Prostate gland (tissue), 2 donors: Measurements from ENCODE around the gene MYOZ3. TPM values are rescaled to one million over a fixed set of nuclear protein-coding genes. Genes with fewer than 3 reads are reported as not detected.

Source experiments
- DNase-seq: peaks from one replicate; pipeline ENCODE4 v3.0.0-alpha.2; 2019; ENCODE audit warnings: low spot score
- H3K27ac ChIP-seq, 2 donors: fragments of 200-600 bp; sonication (generic); 2 replicates each; pipeline ENCODE4 v1.5.1; 2017 to 2019
- H3K27me3 ChIP-seq: fragments of 200-600 bp; sonication (generic); replicated peaks from 2 replicates; pipeline ENCODE4 v1.5.1; 2019; ENCODE audit not compliant: insufficient read depth
- H3K36me3 ChIP-seq, 2 donors: fragments of 200-600 bp; sonication (generic); 1 replicate in 1 of 2; 2 replicates in 1 of 2; pipeline versions ENCODE4 v1.5.1 to v1.8.1; 2017 to 2019
- H3K4me1 ChIP-seq: fragments of 200-600 bp; sonication (generic); replicated peaks from 2 replicates; pipeline ENCODE4 v1.5.1; 2019
- H3K4me3 ChIP-seq, 2 donors: fragments of 200-600 bp; sonication (generic); 2 replicates each; pipeline ENCODE4 v1.5.1; 2017 to 2019
- H3K9me3 ChIP-seq: fragments of 200-600 bp; sonication (generic); 2 replicates; pipeline ENCODE4 v1.5.1; 2017
- POLR2A ChIP-seq: fragments of 450-650 bp; IDR thresholded peaks from one replicate; pipeline ENCODE4 v1.6.1; 2016; ENCODE audit warnings: antibody characterized with exemption, mild to moderate bottlenecking
- POLR2AphosphoS5 ChIP-seq: sonication (generic); formaldehyde crosslinking; IDR thresholded peaks from one replicate; pipeline ENCODE4 v1.6.1; 2017; ENCODE audit warnings: antibody characterized with exemption
- WGBS: methylation state at CpG from one replicate; pipeline ENCODE4 v1.1.5; 2018; 5-methylcytosine and 5-hydroxymethylcytosine counted together
- intact Hi-C: fragments of 100-400 bp; cut with DNase I; formaldehyde crosslinking; loops from one replicate; pipeline ENCODE4 v1.14.2; 2022
- total RNA-seq, 2 donors: library from RNA; depleted of rRNA; stranded (reverse); fragments of >200 nt; gene quantifications; one replicate each; pipeline ENCODE4 v1.1.0, GENCODE V29; 2016
- TF ChIP-seq, protein P1 (sequence below), 4 experiments: fragments of 200-600 bp in 2 of 4; fragments of 450-650 bp in 2 of 4; sonication (generic) in 2 of 4; IDR thresholded peaks; 1 replicate in 3 of 4; 2 replicates in 1 of 4; pipeline ENCODE4 v1.5.1; 2016 to 2019; ENCODE audit warnings: antibody characterized with exemption in 4 of 4, mild to moderate bottlenecking in 2 of 4, moderate library complexity in 2 of 4

The MYOZ3 gene
- total RNA-seq, 2 donors from 2014 or later: 1.2 to 14.1 TPM

DNA sequence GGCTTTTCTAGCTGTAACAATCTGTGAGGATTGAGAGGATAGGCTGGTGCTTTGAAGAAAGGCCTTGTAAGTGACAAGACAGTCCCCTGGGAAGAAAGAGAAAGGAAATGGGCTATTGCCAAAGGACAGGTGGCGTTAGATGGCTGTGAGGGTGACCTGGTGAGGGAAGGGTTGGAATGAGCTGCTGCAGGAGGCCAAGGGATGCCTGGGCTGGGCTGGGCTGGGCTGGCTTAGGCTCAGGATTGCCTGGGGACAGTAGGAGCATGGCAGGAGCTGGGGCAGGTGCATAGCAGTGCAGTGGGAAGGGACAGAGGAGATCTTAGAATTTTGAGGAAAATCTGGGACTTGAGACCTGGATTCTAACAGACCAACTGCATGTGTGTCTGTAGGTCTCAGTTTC lies 9.7 kb upstream of the MYOZ3 start:
- H3K4me3 ChIP-seq: no peak overlapping the region
- TF ChIP-seq POLR2AphosphoS5 (no peak), POLR2A (no peak)
- H3K27me3 ChIP-seq: no peaks in the 10 kb centered on the region
- no peaks in the 10 kb centered on the region for H3K9me3 ChIP-seq
- H3K27ac ChIP-seq: no peak overlapping the region
- H3K36me3 ChIP-seq: no peaks in the 10 kb centered on the region
- H3K4me1 ChIP-seq: no peaks in the 10 kb centered on the region
- intact Hi-C loops: no loop called here
- no peak for DNase-seq
- 62% methylated on average over 1 of the region's 1 CpG for WGBS

DNA sequence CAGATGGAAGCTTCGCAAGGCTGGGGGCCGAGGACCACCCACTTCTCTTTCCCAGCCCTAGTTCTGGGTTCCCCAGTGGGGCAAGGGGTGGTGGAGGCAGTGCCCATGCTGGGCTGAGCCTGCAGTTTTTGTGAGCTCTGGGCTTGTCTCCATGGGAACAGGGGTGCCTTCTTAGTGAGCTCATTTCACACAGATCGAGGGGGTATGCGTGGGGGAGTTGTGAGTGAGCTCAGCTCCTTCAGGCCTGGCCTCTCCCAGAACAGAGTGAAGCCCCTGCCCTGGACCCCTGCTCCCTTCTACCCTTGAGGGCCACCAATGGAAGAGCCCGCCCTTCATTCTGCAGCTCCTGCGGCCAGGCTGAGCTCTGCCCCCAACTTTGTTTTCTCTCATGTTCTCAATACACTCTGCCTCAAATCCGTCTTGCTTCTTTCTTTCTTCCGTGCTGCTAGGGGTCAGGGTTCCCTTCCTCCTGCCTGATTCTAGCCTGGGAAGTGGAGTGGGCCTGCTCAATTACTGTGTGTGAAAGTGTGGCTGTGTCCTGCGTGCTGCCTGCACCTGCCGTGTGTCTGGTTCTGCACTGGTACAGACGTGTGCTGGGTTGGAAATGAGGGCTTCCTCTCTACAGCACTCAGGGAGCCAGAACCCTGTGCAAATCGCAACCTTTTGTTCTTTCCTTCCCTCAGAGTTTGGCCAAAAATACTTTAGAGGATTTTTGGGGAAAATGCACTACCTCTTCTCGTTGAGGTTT lies 9.0 kb upstream of the MYOZ3 start:
- H3K36me3 ChIP-seq: no peaks in the 10 kb centered on the region
- H3K4me3 ChIP-seq: no peak overlapping the region
- no peaks in the 10 kb centered on the region for H3K9me3 ChIP-seq
- H3K27ac ChIP-seq: no peak overlapping the region
- H3K4me1 ChIP-seq: no peaks in the 10 kb centered on the region
- no peak for TF ChIP-seq POLR2A
- TF ChIP-seq POLR2AphosphoS5: no peak
- TF ChIP-seq, protein P1, sequence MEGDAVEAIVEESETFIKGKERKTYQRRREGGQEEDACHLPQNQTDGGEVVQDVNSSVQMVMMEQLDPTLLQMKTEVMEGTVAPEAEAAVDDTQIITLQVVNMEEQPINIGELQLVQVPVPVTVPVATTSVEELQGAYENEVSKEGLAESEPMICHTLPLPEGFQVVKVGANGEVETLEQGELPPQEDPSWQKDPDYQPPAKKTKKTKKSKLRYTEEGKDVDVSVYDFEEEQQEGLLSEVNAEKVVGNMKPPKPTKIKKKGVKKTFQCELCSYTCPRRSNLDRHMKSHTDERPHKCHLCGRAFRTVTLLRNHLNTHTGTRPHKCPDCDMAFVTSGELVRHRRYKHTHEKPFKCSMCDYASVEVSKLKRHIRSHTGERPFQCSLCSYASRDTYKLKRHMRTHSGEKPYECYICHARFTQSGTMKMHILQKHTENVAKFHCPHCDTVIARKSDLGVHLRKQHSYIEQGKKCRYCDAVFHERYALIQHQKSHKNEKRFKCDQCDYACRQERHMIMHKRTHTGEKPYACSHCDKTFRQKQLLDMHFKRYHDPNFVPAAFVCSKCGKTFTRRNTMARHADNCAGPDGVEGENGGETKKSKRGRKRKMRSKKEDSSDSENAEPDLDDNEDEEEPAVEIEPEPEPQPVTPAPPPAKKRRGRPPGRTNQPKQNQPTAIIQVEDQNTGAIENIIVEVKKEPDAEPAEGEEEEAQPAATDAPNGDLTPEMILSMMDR (IDR thresholded peaks at IDR 0.05): no peak
- WGBS: 65% methylated on average over 13 of the region's 13 CpGs
- no peak for DNase-seq
- intact Hi-C loops: no loop called here
- no peaks in the 10 kb centered on the region for H3K27me3 ChIP-seq

DNA sequence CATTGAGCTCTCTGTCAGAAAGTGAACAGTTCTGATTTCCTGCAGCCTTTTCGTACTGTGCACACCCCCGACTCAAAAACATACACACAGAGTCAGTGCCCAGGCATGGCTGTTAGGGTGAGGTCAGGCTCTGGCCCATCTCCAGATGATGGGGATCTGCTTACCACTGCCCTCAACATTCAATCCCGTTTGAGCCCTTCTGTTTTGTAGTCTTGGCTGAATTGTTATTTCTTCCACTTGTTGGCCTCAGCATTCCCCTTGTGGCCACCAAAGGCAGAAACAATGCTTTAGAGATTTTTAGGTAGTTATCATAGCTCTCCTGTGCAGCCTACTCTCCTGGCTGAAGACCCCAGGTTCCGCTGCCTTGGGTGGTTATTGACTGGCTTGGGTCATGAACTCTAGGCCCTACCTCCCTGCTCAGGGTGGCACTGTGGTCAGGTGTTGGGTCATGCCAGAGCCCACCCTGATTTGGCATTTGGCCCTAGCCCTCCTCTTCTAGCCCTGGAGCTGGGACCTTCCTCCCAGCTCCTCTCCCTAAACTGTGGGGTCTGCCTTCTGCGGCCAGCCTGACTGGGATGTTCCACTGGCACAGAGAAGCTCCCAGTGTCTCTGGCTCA lies 7.8 kb upstream of the MYOZ3 start:
- Histone ChIP-seq H3K27me3 (no peaks in the 10 kb centered on the region), H3K4me1 (no peaks in the 10 kb centered on the region), H3K27ac (peak overlapping the region in 1 of 2 donors; percentile 15), H3K4me3 (no peak overlapping the region), H3K36me3 (no peaks in the 10 kb centered on the region), H3K9me3 (no peaks in the 10 kb centered on the region)
- DNase-seq: no peak
- intact Hi-C loops: no loop called here
- TF ChIP-seq, protein P1 (IDR thresholded peaks at IDR 0.05): no peak
- TF ChIP-seq POLR2AphosphoS5 (no peak), POLR2A (no peak)
- WGBS: 72% methylated on average over 5 of the region's 5 CpGs

DNA sequence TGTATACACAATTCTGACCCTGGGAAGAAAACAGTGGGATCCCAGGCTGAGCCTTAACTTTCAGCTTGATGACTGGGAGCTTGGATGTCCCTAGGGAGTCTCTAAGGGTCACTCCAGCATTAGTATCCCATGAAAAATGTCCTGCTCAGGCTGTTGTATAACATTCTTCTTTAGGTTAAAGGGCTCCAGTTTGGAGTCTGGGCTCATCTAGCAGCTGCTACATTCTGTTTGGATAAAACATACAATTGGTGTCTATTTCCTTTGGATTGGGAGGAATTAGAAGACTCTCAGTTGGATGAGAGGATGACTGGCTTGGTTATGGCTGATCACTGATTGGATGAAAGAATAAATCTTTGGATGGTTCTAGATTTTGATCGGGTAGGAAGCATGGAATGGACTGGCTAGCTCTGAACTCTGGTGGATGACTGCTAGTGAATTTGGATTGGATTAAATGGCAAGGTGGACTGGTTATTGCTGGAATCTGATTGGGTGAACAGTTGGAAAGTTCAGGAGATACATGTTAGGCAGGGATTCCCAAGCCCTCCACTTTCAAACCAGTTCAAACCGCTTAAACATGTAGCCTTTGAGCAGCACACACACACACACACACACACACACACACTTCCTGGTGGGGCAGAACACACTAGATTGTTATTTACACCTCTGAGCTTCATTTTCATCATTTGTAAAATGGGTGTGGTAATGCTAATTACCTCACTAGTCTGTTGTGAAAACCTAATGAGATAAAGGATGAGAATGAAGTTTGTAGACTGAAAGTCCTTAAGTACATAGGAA lies 7.1 kb upstream of the MYOZ3 start:
- intact Hi-C loops: no loop called here
- DNase-seq: no peak

DNA sequence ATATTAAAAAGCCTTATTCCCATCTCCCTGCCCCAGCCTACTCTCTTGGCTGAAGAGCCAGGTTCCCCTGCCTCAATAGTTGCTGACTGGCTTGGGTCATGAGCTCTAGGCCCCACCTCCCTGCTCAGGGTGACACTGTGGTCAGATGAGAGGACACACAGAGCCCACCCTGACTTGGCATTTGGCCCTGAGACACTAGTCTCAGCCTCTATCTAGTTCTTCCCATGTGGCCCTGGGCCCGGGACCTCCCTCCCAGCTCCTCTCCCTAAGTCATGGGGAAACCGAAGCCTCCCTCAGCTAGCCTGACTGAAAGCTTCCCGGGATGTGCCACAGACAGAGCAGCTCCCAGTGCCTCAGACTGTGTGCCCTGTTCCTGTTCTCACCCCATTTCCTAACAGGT lies 5.8 kb upstream of the MYOZ3 start:
- no peaks in the 10 kb centered on the region for H3K27me3 ChIP-seq
- no peak overlapping the region for H3K27ac ChIP-seq
- no peaks in the 10 kb centered on the region for H3K36me3 ChIP-seq
- TF ChIP-seq POLR2A (no peak), POLR2AphosphoS5 (no peak)
- TF ChIP-seq, protein P1 (IDR thresholded peaks at IDR 0.05): no peak
- no peak overlapping the region for H3K4me3 ChIP-seq
- no peaks in the 10 kb centered on the region for H3K4me1 ChIP-seq
- DNase-seq: no peak
- 83% methylated on average over 3 of the region's 3 CpGs for WGBS
- intact Hi-C loops: no loop called here
- no peaks in the 10 kb centered on the region for H3K9me3 ChIP-seq

More for the DNA sequence above, 7.1 kb upstream of the MYOZ3 start:
- Histone ChIP-seq H3K9me3 (no peaks in the 10 kb centered on the region), H3K4me3 (no peak overlapping the region), H3K36me3 (no peaks in the 10 kb centered on the region), H3K4me1 (no peaks in the 10 kb centered on the region), H3K27me3 (no peaks in the 10 kb centered on the region), H3K27ac (peak overlapping the region in 1 of 2 donors; percentile 15)
- TF ChIP-seq POLR2AphosphoS5 (no peak), POLR2A (no peak)
- TF ChIP-seq, protein P1 (IDR thresholded peaks at IDR 0.05): no peak
- WGBS: 64% methylated on average over 2 of the region's 2 CpGs
